ENCODE results near the gene MAPK13.

MAPK13 gene

DNA sequence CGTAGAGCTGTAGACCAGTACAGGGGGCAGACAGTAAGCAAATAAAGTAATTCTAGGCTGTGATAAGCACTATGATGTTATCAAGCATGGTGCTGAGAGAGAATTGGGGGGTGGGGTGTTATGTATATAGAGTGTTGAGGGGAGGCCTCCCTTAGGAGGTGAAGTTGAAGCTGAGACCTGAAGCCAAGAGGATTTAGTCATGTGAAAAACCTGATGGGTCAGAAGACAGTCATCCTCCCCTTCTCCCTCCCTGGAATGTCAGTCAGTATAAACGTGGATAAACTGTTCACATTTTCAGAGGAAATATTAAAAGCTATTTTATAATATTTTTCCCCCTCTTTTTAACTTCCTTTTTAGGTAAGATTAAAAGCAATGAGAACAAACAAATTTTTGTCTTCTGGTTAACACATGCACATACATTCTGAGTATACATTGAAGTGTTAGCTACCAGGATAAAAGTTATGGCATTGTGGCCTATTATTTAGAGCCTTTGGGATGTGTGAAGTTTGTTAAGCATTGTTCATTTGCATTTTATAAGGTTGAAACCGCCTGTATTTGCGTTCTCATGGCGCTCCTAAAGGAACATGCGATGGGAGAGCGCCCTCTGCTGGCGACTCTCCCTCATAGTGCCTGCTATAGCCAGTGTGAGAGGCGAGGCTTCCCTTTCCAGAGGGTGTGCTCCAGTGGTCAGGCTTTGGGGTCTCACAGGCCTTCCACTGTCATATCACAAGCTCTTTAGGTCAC, 35.4 kb upstream of the MAPK13 start:
- Histone ChIP-seq H3K9me3 (no peaks in the 10 kb centered on the region), H3K36me3 (peaks cover 4 to 44% (median 21%) of the 10 kb centered on the region in 3 donors), H3K4me3 (no peak overlapping the region), H3K27ac (peak overlapping the region; percentile 27 to 40), H3K4me1 (peaks cover 0 to 9% (median 4%) of the 10 kb centered on the region in 4 donors), H3K27me3 (no peaks in the 10 kb centered on the region)
- intact Hi-C loops (cut with DNase I; ENCODE audit: low total_unique reads), result loop anchor here (1.0 kb wide), 1 partner anchor 68 kb away; the partner anchor contains the start of gene MAPK14
- peak; percentile 93 to 97 for TF ChIP-seq CTCF (IDR thresholded peaks at IDR 0.05)
- peak; percentile 84 to 86 for DNase-seq

DNA sequence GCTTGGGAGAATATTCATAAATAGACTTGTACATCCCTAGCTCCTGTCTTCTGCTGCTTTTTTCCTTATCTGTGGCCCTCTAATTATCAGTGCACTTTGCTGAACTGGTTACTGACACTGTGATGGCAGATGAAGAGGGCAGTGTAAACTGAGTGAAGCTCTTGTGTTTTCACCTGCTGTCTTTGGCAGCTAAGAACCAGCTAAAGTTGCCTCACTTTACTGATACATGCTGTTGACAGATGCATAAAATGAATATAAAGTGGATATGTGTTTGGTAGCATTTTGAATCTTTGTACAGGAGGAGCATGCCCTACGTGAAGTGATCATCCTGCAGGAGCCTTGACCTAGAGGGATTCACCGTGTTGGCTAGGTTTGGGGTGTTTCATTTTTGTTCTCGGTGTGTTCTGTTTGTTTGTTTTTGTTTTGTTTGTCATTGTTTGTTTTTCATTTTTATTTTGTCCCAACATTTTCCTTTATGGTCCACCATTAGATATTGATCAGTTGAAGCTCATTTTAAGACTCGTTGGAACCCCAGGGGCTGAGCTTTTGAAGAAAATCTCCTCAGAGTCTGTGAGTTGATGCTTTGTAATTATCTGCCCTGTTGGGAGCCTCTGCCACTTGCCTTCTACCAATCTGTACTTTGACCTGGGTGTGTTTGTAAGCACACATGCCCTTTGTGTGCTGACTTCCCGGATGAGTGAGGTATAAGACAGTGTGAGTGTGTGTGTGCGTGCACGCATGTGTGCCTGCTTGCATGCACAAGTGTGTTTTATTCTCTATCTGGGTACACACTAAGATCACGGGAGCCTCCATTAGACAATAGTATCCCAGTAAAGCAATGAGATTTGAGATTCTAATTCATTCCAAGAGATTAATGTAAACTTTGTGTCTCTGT, 34.6 kb upstream of the MAPK13 start:
- intact Hi-C loops (cut with DNase I; ENCODE audit: low total_unique reads), result loop anchor here (1.0 kb wide), 1 partner anchor 68 kb away; the partner anchor contains the start of gene MAPK14

GRCh38 chr6:36098253-36098919, 31.9 kb upstream of the MAPK13 start:
- Histone ChIP-seq H3K27ac (no peak overlapping the region), H3K36me3 (peaks cover 24 to 53% (median 31%) of the 10 kb centered on the region in 3 donors), H3K27me3 (no peaks in the 10 kb centered on the region), H3K9me3 (no peaks in the 10 kb centered on the region), H3K4me3 (no peak overlapping the region), H3K4me1 (peaks cover 0 to 9% (median 4%) of the 10 kb centered on the region in 4 donors)
- intact Hi-C loops (cut with DNase I; ENCODE audit: low total_unique reads), result no loop called here
- TF ChIP-seq CTCF (IDR thresholded peaks at IDR 0.05), result no peak
- no peak for DNase-seq

More for the DNA sequence above, 34.6 kb upstream of the MAPK13 start:
- H3K4me1 ChIP-seq, result peaks cover 0 to 9% (median 4%) of the 10 kb centered on the region in 4 donors
- H3K9me3 ChIP-seq, result no peaks in the 10 kb centered on the region
- H3K36me3 ChIP-seq, result peaks cover 4 to 49% (median 21%) of the 10 kb centered on the region in 3 donors
- no peaks in the 10 kb centered on the region for H3K27me3 ChIP-seq
- H3K4me3 ChIP-seq, result no peak overlapping the region
- H3K27ac ChIP-seq, result no peak overlapping the region
- no peak for TF ChIP-seq CTCF (IDR thresholded peaks at IDR 0.05)
- no peak for DNase-seq

GRCh38 chr6:36098920-36099647, 31.2 kb upstream of the MAPK13 start:
- Histone ChIP-seq H3K4me1 (peaks cover 0 to 9% (median 4%) of the 10 kb centered on the region in 4 donors), H3K9me3 (no peaks in the 10 kb centered on the region), H3K27me3 (no peaks in the 10 kb centered on the region), H3K4me3 (no peak overlapping the region), H3K36me3 (peaks cover 28 to 60% (median 37%) of the 10 kb centered on the region in 3 donors), H3K27ac (no peak overlapping the region)
- TF ChIP-seq CTCF (IDR thresholded peaks at IDR 0.05), result no peak
- DNase-seq, result no peak
- intact Hi-C loops (cut with DNase I; ENCODE audit: low total_unique reads), result no loop called here

Data from tibial artery (tissue), 4 donors.